SK-N-SH (cell line): ENCODE data around the gene KLHL40. TPM values are rescaled to one million over a fixed set of nuclear protein-coding genes. Genes with fewer than 3 reads are reported as not detected.

Experiments used
- CTCF ChIA-PET: fragments of 300-600, 350-600 bp; formaldehyde crosslinking; extraction: SDS; loops from one replicate; lab custom pipeline; 2021; lab: Yijun Ruan, JAX
- POLR2A ChIA-PET: fragments of 350-600 bp; sonication (Branson Sonifier 250); formaldehyde crosslinking; extraction: SDS; loops from one replicate; lab custom pipeline; 2020; ENCODE audit warnings: antibody characterized with exemption, inconsistent platforms; lab: Yijun Ruan, JAX
- DNase-seq: peaks from one replicate; pipeline ENCODE4 v3.0.0; 2012
- H2AFZ ChIP-seq: fragments of 200-600 bp; sonication (generic); 2 replicates; pipeline ENCODE4 v1.8.1; 2016; ENCODE audit warnings: antibody characterized with exemption, mild to moderate bottlenecking, low read depth
- H3F3A ChIP-seq: fragments of 200-600 bp; sonication (generic); replicated peaks from 2 replicates; pipeline ENCODE3; 2016; ENCODE audit warnings: antibody characterized with exemption, mild to moderate bottlenecking; ENCODE audit not compliant: insufficient read depth
- H3K27ac ChIP-seq, 2 experiments: fragments of 200-500 bp in 1 of 2; fragments of 200-600 bp in 1 of 2; sonication (Bioruptor generic) in 1 of 2; sonication (generic), shearing (Covaris generic) in 1 of 2; 2 replicates each; pipeline versions ENCODE4 v1.5.1 to v1.6.1; 2014 to 2016; ENCODE audit warnings: low read depth in 2 of 2, inconsistent platforms in 1 of 2, low read length in 1 of 2, mild to moderate bottlenecking in 1 of 2, mixed read lengths in 1 of 2
- H3K27me3 ChIP-seq: fragments of 200-600 bp; sonication (generic), shearing (Covaris generic); 2 replicates; pipeline ENCODE4 v1.6.1; 2016; ENCODE audit warnings: mixed run types; ENCODE audit not compliant: insufficient read depth
- H3K36me3 ChIP-seq, 2 experiments: fragments of 200-500 bp in 1 of 2; fragments of 200-600 bp in 1 of 2; sonication (Bioruptor generic) in 1 of 2; sonication (generic) in 1 of 2; replicated peaks in 1 of 2; 2 replicates each; pipeline versions ENCODE3 to v1.5.1; 2014 to 2016; ENCODE audit warnings: low read length in 1 of 2, mild to moderate bottlenecking in 1 of 2; ENCODE audit not compliant: insufficient read depth in 2 of 2, control insufficient read depth in 1 of 2
- H3K4me1 ChIP-seq, 2 experiments: fragments of 200-500 bp in 1 of 2; fragments of 200-600 bp in 1 of 2; sonication (Bioruptor generic) in 1 of 2; sonication (generic), shearing (Covaris generic) in 1 of 2; 2 replicates each; pipeline versions ENCODE4 v1.5.1 to v1.6.1; 2014 to 2016; ENCODE audit warnings: low read depth in 1 of 2, low read length in 1 of 2, mixed run types in 1 of 2; ENCODE audit not compliant: insufficient read depth in 2 of 2, control insufficient read depth in 1 of 2
- H3K4me2 ChIP-seq: fragments of 200-600 bp; sonication (generic), shearing (Covaris generic); 2 replicates; pipeline ENCODE4 v1.6.1; 2017; ENCODE audit warnings: mixed run types
- H3K4me3 ChIP-seq, 2 experiments: fragments of 200-500 bp in 1 of 2; fragments of 200-600 bp in 1 of 2; sonication (Bioruptor generic) in 1 of 2; sonication (generic), shearing (Covaris generic) in 1 of 2; 2 replicates each; pipeline versions ENCODE4 v1.5.1 to v1.8.1; 2014 to 2016; ENCODE audit warnings: low read depth in 2 of 2, inconsistent platforms in 1 of 2, low read length in 1 of 2, mild to moderate bottlenecking in 1 of 2, mixed read lengths in 1 of 2, moderate library complexity in 1 of 2
- H3K79me2 ChIP-seq: fragments of 200-600 bp; sonication (generic); 2 replicates; pipeline ENCODE4 v1.8.1; 2017; ENCODE audit warnings: mild to moderate bottlenecking; ENCODE audit not compliant: insufficient read depth
- H3K9ac ChIP-seq: fragments of 200-600 bp; sonication (generic); 2 replicates; pipeline ENCODE4 v1.6.1; 2017; ENCODE audit warnings: mixed run types
- H3K9me2 ChIP-seq: fragments of 200-600 bp; sonication (generic); 2 replicates; pipeline ENCODE4 v1.6.1; 2017; ENCODE audit warnings: mixed run types
- H3K9me3 ChIP-seq: fragments of 200-600 bp; sonication (generic); 2 replicates; pipeline ENCODE4 v1.6.1; 2017; ENCODE audit warnings: mixed run types, mild to moderate bottlenecking, moderate library complexity
- H4K20me1 ChIP-seq: fragments of 200-600 bp; sonication (generic); 2 replicates; pipeline ENCODE4 v1.6.1; 2017; ENCODE audit warnings: mild to moderate bottlenecking, mixed run types; ENCODE audit not compliant: insufficient read depth
- CHD2 ChIP-seq: fragments of 150-350 bp; IDR thresholded peaks from 2 replicates; pipeline ENCODE4 v1.6.1; 2018; ENCODE audit warnings: low read length; ENCODE audit not compliant: partially characterized antibody
- CTCF ChIP-seq: fragments of 200-600 bp; sonication (generic); IDR thresholded peaks from 2 replicates; pipeline ENCODE4 v1.6.1; 2017; ENCODE audit warnings: antibody characterized with exemption, mild to moderate bottlenecking, moderate library complexity
- EP300 ChIP-seq, 2 experiments: IDR thresholded peaks; 2 replicates each; pipeline versions ENCODE4 v1.4.0 to v1.6.1; 2012; ENCODE audit warnings: borderline replicate concordance in 1 of 2, low read depth in 1 of 2, low read length in 1 of 2
- EZH2phosphoT487 ChIP-seq: fragments of 200-600 bp; sonication (generic); IDR thresholded peaks from 2 replicates; pipeline ENCODE4 v1.6.1; 2017; ENCODE audit warnings: low read depth, mixed run types, mild to moderate bottlenecking, antibody characterized with exemption, moderate library complexity, borderline replicate concordance
- FOSL2 ChIP-seq: IDR thresholded peaks from 2 replicates; pipeline ENCODE4 v1.4.0; 2012; ENCODE audit warnings: low read depth, mild to moderate bottlenecking, moderate library complexity, borderline replicate concordance
- FOXM1 ChIP-seq: IDR thresholded peaks from 2 replicates; pipeline ENCODE4 v1.4.0; 2012; ENCODE audit warnings: low read depth, mild to moderate bottlenecking
- MAX ChIP-seq: IDR thresholded peaks from 2 replicates; pipeline ENCODE4 v1.4.0; 2012; ENCODE audit warnings: low read depth
- MXI1 ChIP-seq: IDR thresholded peaks from 2 replicates; pipeline ENCODE4 v1.6.1; 2012; ENCODE audit warnings: mild to moderate bottlenecking, low read depth, low read length, improper control_type of control experiment
- NRF1 ChIP-seq: IDR thresholded peaks from 2 replicates; pipeline ENCODE4 v1.6.1; 2012; ENCODE audit warnings: low read depth, mild to moderate bottlenecking, low read length
- PBX3 ChIP-seq: IDR thresholded peaks from 2 replicates; pipeline ENCODE4; 2012
- POLR2AphosphoS5 ChIP-seq: IDR thresholded peaks from 2 replicates; pipeline ENCODE4 v1.6.1; 2012; ENCODE audit warnings: low read depth, low read length
- RCOR1 ChIP-seq: fragments of 150-350 bp; IDR thresholded peaks from 2 replicates; pipeline ENCODE4 v1.6.1; 2017; ENCODE audit warnings: antibody characterized with exemption, low read length
- REST ChIP-seq: IDR thresholded peaks from 2 replicates; pipeline ENCODE4 v1.6.1; 2012; ENCODE audit warnings: mild to moderate bottlenecking, low read depth, low read length, moderate library complexity
- RFX5 ChIP-seq: IDR thresholded peaks from 2 replicates; pipeline ENCODE4 v1.6.1; 2012; ENCODE audit warnings: mild to moderate bottlenecking, improper control_type of control experiment, low read length
- TCF12 ChIP-seq: IDR thresholded peaks from 2 replicates; pipeline ENCODE4 v1.4.0; 2012
- ZBTB33 ChIP-seq: IDR thresholded peaks from 2 replicates; pipeline ENCODE4 v1.4.0; 2012; ENCODE audit warnings: low read depth, borderline replicate concordance
- WGBS: methylation state at CpG from one replicate; pipeline ENCODE4 v1.1.6; 2017; ENCODE audit warnings: low lambda C conversion rate; 5-methylcytosine and 5-hydroxymethylcytosine counted together
- polyA plus RNA-seq, 3 experiments: library from polyadenylated mRNA; depleted of rRNA; stranded (reverse); fragments of >200 nt; gene quantifications; 2 replicates each; pipeline ENCODE4 v1.2.3, GENCODE V29; 2012

Gene KLHL40
- polyA plus RNA-seq, 1 of the 3 experiments (the other 2 are of a cell fraction): not detected

- ChIA-PET CTCF (no interaction called here), POLR2A (no interaction called here)
- Histone ChIP-seq H2AFZ (no peak overlapping the region), H4K20me1 (no peaks in the 10 kb centered on the region), H3K9ac (no peak overlapping the region), H3K79me2 (no peaks in the 10 kb centered on the region), H3K4me2 (no peak overlapping the region), H3K27me3 (no peaks in the 10 kb centered on the region), H3K4me1 (no peaks in the 10 kb centered on the region; a peak in 1 of 4 replicates), H3K27ac (no peak overlapping the region), H3K9me3 (no peaks in the 10 kb centered on the region), H3K4me3 (no peak overlapping the region), H3F3A (no peaks in the 10 kb centered on the region), H3K9me2 (no peaks in the 10 kb centered on the region), H3K36me3 (no peaks in the 10 kb centered on the region)
- 47% methylated on average over 4 of the region's 4 CpGs for WGBS
- DNase-seq: no peak
- no peak for TF ChIP-seq MXI1
- no peak for TF ChIP-seq FOXM1
- no peak for TF ChIP-seq MAX
- TF ChIP-seq PBX3: no peak
- TF ChIP-seq FOSL2: no peak
Observed at GRCh38 chr3:42714171-42714852, 29.0 kb downstream of the KLHL40 start.

- Histone ChIP-seq H3K79me2 (no peaks in the 10 kb centered on the region), H3K9ac (no peak overlapping the region), H3K27me3 (no peaks in the 10 kb centered on the region), H4K20me1 (no peaks in the 10 kb centered on the region), H3F3A (no peaks in the 10 kb centered on the region), H3K4me1 (no peaks in the 10 kb centered on the region; a peak in 1 of 4 replicates), H3K27ac (no peak overlapping the region), H2AFZ (no peak overlapping the region), H3K36me3 (no peaks in the 10 kb centered on the region), H3K9me2 (no peaks in the 10 kb centered on the region), H3K4me3 (no peak overlapping the region), H3K4me2 (no peak overlapping the region), H3K9me3 (no peaks in the 10 kb centered on the region)
- ChIA-PET POLR2A (no interaction called here), CTCF (no interaction called here)
- 56% methylated on average over 6 of the region's 6 CpGs for WGBS
- DNase-seq: no peak
- TF ChIP-seq REST: no peak
- no peak for TF ChIP-seq FOXM1
- no peak for TF ChIP-seq EZH2phosphoT487
- no peak for TF ChIP-seq NRF1
- TF ChIP-seq CHD2: no peak
- no peak for TF ChIP-seq CTCF
- no peak for TF ChIP-seq RCOR1
- no peak for TF ChIP-seq MAX
- TF ChIP-seq POLR2AphosphoS5: no peak
- TF ChIP-seq ZBTB33: no peak
- TF ChIP-seq TCF12: no peak
- TF ChIP-seq EP300 (IDR thresholded peaks at IDR 0.05; ENCODE audit: borderline replicate concordance in 1 of 2, low read depth in 1 of 2, low read length in 1 of 2): no peak
- no peak for TF ChIP-seq RFX5
Observed at GRCh38 chr3:42717306-42717705, 32.0 kb downstream of the KLHL40 start.
